BE2C (cell line): ENCODE data around the gene DGAT2.

Source experiments
- DNase-seq: peaks from one replicate; pipeline ENCODE4 v3.0.0-alpha.2; 2020
- H3K27me3 ChIP-seq: fragments of 250-450 bp; sonication (Bioruptor Pico); 2 replicates; pipeline ENCODE4 v1.5.1; 2020; ENCODE audit warnings: mild to moderate bottlenecking
- H3K36me3 ChIP-seq: fragments of 250-450 bp; sonication (Bioruptor Pico); 2 replicates; pipeline ENCODE4 v1.5.1; 2020; ENCODE audit warnings: mild to moderate bottlenecking
- H3K4me1 ChIP-seq: fragments of 250-450 bp; sonication (Bioruptor Pico); 2 replicates; pipeline ENCODE4 v1.5.1; 2020
- H3K4me3 ChIP-seq: 2 replicates; pipeline ENCODE4 v1.5.1; 2011; ENCODE audit warnings: low read depth, low read length
- H3K9me3 ChIP-seq: fragments of 250-450 bp; sonication (Bioruptor Pico); 2 replicates; pipeline ENCODE4 v1.5.1; 2020
- CTCF ChIP-seq: IDR thresholded peaks from 2 replicates; pipeline ENCODE4 v1.5.1; 2012; ENCODE audit warnings: mild to moderate bottlenecking, low read depth, low read length

The DGAT2 gene

DNA sequence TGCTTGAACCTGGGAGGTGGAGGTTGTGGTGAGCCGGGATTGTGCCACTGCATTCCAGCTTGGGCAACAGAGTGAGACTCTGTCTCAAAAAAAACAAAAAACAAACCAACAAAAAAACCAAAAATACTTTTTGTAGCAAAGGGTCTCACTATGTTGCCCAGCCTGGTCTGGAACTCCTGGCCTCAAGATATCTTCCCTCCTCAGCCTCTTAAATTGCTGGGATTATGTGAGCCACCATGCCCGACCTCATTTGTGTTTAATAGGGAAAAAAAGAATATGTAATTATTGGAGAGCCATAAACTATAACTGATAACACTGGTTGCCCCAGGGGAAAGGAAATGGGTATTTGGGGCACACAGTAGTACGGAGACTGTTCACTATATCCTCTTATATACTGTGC, 66.2 kb downstream of the DGAT2 start:
- no peak overlapping the region for H3K4me3 ChIP-seq
- no peak for DNase-seq
- H3K27me3 ChIP-seq, result no peaks in the 10 kb centered on the region

GRCh38 chr11:75836417-75836816, 67.8 kb downstream of the DGAT2 start:
- no peak for TF ChIP-seq CTCF
- Histone ChIP-seq H3K36me3 (no peaks in the 10 kb centered on the region), H3K27me3 (no peaks in the 10 kb centered on the region; the same call in 1 of the 2 replicates), H3K9me3 (no peaks in the 10 kb centered on the region), H3K4me1 (peaks cover 5% of the 10 kb centered on the region; the same call in 1 of the 2 replicates), H3K4me3 (no peak overlapping the region)
- no peak for DNase-seq

More for the DNA sequence above, 66.2 kb downstream of the DGAT2 start:
- Histone ChIP-seq H3K36me3 (peaks cover 5% of the 10 kb centered on the region; the same call in 1 of the 2 replicates), H3K4me1 (no peaks in the 10 kb centered on the region), H3K9me3 (no peaks in the 10 kb centered on the region)
- TF ChIP-seq CTCF, result no peak

DNA sequence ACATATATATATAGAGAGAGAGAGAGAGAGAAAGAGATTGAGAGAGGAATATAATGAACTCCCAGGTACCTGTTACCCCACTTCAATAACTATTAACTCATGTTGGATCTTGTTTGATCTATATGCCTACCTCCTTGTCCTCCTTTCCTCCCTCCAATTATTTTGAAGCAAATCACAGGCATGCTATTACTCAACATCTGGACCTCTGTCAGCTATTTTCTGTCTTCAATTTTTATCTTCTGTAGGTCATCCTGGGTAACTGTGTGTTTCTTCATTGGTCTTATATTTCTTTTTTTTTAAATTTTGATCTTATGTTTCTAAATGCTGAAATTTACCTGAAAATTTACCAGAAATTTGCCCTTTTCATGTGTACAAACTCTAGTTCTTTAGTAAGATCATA, 71.3 kb downstream of the DGAT2 start:
- no peaks in the 10 kb centered on the region for H3K36me3 ChIP-seq
- TF ChIP-seq CTCF, result no peak
- DNase-seq, result no peak
- no peaks in the 10 kb centered on the region; the same call in 1 of the 2 replicates for H3K27me3 ChIP-seq
- peaks cover 6% of the 10 kb centered on the region; the same call in 1 of the 2 replicates for H3K4me1 ChIP-seq
- H3K4me3 ChIP-seq, result no peak overlapping the region
- no peaks in the 10 kb centered on the region for H3K9me3 ChIP-seq

DNA sequence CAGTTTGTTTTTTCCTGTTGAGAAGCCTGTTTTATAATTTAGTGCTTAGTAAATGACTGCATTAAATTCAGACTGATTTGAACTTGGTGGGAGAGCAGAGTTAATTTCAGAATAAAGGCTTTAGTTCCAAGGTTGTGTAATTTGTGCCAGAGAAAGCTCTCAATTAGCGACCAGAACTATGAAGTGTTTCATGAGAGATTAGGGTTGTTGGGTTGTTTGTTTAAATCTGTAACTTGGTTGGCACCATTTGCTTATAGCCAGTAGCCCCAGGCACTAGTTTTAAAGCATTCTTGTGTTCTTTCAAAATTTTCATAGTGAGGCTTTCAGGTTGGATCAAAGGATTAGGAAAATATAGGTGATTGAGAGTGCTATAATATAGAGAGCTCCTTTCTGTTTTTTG, 71.9 kb downstream of the DGAT2 start:
- Histone ChIP-seq H3K4me1 (peaks cover 6% of the 10 kb centered on the region; the same call in 1 of the 2 replicates), H3K36me3 (no peaks in the 10 kb centered on the region), H3K4me3 (no peak overlapping the region), H3K27me3 (no peaks in the 10 kb centered on the region; the same call in 1 of the 2 replicates), H3K9me3 (no peaks in the 10 kb centered on the region)
- DNase-seq, result no peak
- TF ChIP-seq CTCF, result no peak

DNA sequence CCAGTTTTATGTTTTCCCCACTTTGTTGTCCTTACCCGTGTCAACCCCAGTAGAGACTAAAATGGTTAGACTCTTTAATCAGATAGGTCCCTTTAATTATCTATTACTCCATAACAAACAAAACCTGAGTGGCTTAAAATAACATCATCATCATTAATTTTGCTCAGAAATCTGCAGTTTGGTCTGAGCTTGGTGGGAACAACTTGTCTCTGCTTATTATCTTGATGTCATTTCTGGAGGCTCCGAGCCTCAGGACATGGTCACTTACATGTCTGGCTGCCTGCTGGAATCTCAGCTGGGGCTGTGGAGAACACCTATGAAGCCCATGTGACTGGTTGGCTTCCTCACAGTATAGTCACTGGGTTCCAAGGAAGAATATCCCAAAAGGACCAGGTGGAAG, 73.2 kb downstream of the DGAT2 start:
- Histone ChIP-seq H3K27me3 (no peaks in the 10 kb centered on the region; the same call in 1 of the 2 replicates), H3K4me1 (peaks cover 6% of the 10 kb centered on the region; the same call in 1 of the 2 replicates), H3K36me3 (no peaks in the 10 kb centered on the region), H3K9me3 (no peaks in the 10 kb centered on the region), H3K4me3 (no peak overlapping the region)
- DNase-seq, result peak; percentile 24
- TF ChIP-seq CTCF, result no peak

GRCh38 chr11:75845324-75845723, 76.7 kb downstream of the DGAT2 start:
- Histone ChIP-seq H3K9me3 (no peaks in the 10 kb centered on the region), H3K36me3 (no peaks in the 10 kb centered on the region), H3K4me1 (peaks cover 6% of the 10 kb centered on the region), H3K27me3 (no peaks in the 10 kb centered on the region; the same call in 1 of the 2 replicates), H3K4me3 (no peak overlapping the region)
- no peak for DNase-seq
- TF ChIP-seq CTCF, result no peak
